GM18502 (cell line): ENCODE data around the gene CLTA.
A peak's percentile ranks its signal among the peaks of the same experiment; 100 is the strongest.
"Not testable (repeated sequence)": the region's sequence is repeated elsewhere in the genome, so short reads cannot be mapped to it uniquely, and the experiment has no call there.

Experiments used
- ATAC-seq: cut with Tn5 transposase; IDR thresholded peaks from one replicate; pipeline ENCODE4 v1.9.1; 2021; ENCODE audit warnings: mild to moderate bottlenecking; ENCODE audit not compliant: unreplicated experiment, poor library complexity

The CLTA gene

DNA sequence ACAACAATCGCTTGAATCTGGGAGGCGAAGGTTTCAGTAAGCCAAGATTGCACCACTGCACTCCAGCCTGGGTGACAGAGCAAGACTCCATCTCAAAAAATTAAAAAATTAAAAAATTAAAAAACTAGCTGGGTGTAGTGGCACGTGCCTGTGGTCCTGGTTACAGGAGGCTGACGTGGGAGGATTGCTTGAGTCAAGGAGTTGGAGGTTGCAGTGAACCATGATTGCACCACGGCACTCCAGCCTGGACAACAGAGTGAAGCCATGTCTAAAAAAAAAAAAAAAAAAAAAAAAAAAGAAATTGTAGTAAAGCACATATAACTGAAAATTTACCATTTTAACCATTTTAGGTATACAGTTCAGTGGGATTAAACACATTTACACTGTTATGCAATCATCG lies 34.6 kb upstream of the CLTA start:
- ATAC-seq: no peak

DNA sequence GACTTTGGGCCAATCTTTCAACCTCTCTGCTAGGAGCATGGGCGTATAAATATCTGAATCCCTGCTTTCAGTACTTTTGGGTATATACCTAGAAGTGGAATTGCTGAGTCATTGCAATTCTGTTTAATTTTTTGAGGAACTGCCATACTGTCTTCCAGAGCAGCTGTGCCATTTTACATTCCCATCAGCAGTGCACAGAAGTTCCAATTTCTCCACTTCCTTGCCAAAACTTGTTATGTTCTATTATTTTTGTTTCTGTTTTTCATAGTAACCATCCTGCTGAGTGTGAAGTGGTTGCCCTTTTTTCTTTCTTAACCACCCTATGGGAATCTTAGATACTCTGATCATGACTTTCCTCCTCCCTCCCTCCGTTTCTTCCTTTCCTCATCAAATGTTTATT lies 32.6 kb upstream of the CLTA start:
- no peak for ATAC-seq

DNA sequence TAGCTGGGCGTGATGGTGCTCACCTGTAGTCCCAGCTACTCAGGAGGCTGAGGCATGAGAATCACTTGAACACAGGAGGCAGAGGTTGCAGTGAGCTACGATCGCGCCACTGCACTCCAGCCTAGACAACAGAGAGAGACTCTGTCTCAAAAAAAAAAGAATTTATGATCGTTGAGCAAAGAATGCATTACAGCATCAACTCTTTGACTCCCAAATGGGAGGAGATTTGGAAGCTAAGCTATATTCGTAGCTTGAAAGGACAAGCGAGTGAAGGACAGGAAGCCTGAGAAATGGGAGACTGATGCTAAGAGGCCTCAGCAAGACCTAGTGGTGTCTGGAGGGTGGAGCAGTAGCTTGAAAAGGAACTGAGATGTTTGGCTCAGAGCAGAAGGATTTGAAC lies 31.8 kb upstream of the CLTA start:
- ATAC-seq: no peak

GRCh38 chr9:36159509-36159908 lies 31.2 kb upstream of the CLTA start:
- not testable (repeated sequence) for ATAC-seq

GRCh38 chr9:36160126-36160525 lies 30.6 kb upstream of the CLTA start:
- ATAC-seq: not testable (repeated sequence)

- ATAC-seq: no peak
These were observed 29.5 kb upstream of the CLTA start for GRCh38 chr9:36161187-36161586.

DNA sequence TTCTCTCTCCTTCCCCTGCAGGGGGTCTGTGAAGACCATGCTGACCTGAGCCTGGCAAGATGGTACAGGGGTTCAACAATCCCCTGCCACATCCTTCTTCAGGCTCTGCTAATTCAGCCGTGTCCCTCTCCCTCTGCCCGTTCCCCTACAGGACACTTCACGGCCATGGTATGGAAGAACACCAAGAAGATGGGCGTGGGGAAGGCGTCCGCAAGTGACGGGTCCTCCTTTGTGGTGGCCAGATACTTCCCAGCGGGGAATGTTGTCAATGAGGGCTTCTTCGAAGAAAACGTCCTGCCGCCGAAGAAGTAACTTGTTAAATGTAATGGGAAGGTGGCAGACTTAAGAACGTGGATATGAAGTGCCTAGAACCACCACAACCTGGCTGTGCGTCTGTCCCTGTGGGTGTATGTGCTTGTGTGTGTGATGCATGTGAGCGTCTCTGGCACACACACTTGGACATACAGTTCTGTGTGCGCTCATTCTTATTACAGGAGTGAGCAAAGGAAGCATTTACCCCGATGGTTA lies 28.4 kb upstream of the CLTA start:
- no peak for ATAC-seq

DNA sequence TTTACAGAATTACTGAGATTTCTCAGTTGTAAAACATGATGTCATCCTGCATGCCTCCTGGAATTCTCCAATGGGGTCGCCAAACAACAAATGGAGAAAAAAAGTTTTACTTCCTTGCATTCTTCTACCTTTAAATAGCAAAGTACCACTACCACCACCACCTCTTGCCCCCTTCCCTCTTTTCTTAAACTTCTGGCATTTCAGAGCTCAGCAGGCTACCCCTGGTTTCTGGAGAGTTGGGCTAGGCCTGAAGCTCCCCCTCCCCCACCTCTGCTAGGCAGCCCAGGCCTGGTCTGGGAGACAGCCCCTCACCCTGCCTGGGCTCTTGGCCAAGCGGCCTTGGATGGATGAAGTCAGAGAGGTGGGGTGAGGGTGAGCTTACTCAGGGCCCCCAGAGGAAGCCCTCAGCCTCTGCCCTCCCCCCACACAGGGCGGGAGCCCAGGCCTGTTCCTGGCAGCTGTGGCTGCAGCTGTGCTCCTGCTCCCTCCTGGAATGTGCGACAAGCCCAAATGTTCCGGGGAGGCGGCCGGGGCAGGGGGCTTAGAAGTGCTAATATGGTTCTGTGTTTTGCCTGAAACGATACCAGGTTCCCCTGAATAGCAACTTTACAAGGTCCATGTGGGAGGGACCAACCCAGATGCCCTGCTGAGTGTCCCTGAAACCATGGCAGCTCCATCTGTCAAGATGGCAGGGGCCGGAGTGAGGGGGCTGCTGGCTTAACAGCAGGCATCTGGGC lies 27.5 kb upstream of the CLTA start:
- ATAC-seq: no peak

DNA sequence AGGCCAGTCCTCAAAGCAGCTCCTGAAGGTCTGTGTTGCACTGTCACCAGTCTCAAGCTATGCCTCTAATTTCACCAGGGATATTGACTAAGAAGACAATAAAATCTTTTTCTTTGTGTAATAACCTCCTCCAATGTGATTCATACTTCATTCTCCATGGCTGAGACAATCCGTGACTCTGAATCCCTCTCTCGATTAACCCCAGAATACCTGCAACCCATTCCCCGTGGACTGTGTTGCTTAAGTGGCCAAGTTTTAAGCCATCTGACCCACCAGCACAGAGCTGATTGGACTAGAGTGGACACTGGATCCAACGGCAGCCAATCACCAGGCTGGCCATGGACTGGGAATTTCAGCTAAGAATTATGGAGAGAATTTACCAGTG lies 26.9 kb upstream of the CLTA start:
- ATAC-seq: no peak

GRCh38 chr9:36164372-36164771 lies 26.3 kb upstream of the CLTA start:
- ATAC-seq: no peak

DNA sequence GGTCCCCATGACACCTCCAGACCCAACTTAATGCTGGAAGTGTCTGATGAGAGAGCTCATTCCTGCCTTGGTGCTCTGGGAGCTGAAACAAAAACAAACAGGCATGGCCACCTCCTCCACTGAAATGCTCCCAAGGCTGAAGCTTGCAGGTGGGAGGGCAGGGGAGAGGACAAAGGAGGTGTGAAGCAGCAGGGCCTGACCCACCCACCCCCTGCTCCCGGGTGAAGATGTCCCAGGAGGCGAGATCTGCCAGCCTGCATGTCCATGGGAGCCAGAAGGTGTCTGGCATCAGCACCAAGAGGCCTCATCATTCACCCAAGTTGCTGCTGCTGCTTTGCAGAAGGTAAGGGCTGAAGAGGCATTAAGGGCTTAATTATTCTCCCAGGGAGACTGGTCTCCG lies 25.7 kb upstream of the CLTA start:
- ATAC-seq: no peak

DNA sequence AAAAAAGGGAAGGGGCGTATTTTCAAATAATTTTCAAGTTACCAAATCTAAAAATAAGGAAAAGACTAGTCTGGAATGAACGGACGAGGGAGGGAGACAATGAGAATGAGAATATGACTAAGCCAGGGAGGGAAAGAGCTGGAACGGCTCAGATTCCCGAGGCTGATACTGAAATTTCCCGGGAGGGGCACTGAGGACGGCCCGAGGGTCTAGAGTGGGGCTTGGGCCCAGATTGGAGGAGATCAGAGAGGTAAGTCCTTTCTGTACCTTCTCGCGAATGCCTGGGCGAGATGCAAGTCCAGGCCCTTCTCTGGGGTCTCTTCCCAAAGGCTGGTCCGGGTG lies 24.9 kb upstream of the CLTA start:
- ATAC-seq: no peak

GRCh38 chr9:36166168-36166927 lies 24.4 kb upstream of the CLTA start:
- peak; percentile 87 for ATAC-seq

DNA sequence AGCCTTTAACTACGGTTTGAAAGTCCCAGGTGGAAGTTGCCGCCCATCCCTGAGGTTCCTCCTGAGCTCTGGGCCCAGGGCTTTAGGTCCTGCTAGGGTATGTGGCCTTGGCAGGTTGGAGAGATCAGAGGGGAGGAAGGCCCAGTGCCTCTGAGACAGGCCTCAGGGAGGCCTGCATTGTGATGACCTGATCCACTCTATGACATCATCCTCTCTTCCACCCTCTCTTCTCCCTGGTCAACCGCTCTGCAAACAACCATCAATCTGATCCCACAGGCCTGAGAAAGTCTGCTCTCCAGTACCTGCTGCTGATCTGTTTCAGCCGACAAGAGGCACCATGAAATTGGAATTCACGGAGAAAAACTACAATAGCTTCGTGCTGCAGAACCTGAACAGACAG lies 21.6 kb upstream of the CLTA start, which contains the start of gene CCIN:
Gene CCIN, plus strand, starts transcription at position 223 of the 400 bp plus-strand sequence. Its CDS starts 115 bp downstream, at position 338.
- ATAC-seq: no peak

GRCh38 chr9:36169708-36170107 lies 21.0 kb upstream of the CLTA start:
- ATAC-seq: no peak

DNA sequence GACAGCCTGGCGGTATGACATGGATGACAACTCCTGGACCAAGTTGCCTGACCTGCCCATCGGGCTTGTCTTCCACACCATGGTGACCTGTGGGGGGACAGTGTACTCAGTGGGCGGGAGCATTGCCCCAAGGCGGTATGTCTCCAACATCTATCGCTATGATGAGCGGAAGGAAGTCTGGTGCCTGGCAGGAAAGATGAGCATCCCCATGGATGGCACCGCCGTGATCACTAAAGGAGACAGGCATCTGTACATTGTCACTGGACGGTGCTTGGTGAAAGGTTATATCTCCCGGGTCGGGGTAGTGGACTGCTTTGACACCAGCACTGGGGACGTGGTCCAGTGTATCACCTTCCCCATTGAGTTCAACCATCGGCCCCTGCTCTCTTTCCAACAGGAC lies 20.2 kb upstream of the CLTA start:
- no peak for ATAC-seq

GRCh38 chr9:36173861-36174260 lies 16.9 kb upstream of the CLTA start:
- no peak for ATAC-seq

DNA sequence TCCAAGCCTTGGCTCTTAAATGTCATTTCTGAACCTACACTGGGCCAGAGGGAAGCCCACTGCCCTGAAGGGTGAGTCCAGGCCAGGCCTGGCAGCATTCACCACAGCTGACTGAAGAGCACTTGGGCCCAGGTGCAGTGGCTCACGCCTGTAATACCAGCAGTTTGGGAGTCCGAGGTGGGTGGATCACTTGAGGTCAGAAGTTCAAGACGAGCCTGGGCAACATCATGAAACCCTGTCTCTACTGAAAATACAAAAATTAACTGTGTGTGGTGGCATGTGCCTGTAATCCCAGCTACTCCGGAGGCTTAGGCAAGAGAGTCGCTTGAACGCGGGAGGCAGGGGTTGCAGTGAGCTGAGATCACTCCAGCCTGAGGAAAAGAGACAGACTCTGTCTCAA lies 16.4 kb upstream of the CLTA start:
- no peak for ATAC-seq

GRCh38 chr9:36174731-36175130 lies 16.0 kb upstream of the CLTA start:
- ATAC-seq: no peak

- not testable (repeated sequence) for ATAC-seq
These were observed 15.5 kb upstream of the CLTA start for GRCh38 chr9:36175209-36175608.

DNA sequence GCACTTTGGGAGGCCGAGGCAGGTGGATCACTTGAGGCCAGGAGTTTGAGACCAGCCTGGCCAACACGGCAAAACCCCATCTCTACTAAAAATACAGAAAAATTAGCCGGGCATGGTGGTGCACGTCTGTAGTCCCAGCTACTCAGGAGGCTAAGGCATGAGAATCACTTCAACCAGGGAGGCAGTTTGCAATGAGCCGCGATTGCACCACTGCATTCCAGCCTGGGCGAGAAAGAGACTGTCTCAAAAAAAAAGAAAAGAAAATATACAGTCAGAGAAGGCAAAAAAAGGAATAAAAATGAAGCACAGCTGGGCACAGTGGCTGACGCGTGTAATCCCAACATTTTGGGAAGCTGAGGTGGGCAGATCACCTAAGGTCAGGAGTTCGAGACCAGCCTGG lies 14.2 kb upstream of the CLTA start:
- not testable (repeated sequence) for ATAC-seq

DNA sequence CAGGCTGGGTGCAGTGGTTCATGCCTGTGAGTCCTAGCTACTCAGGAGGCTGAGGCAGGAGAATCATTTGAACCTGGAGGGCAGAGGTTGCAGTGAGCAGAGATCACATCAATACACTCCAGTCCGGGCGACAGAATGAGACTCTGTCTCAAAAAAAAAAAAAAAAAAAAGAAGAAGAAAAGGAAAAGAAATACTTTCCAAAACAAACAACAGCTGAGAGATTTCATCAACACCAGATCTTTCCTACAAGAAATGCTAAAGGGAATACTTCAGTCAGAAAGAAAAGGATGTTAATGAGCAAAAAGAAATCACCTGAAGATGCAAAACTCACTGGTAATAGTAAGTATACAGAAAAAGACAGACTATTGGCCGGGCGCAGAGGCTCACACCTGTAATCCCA lies 13.2 kb upstream of the CLTA start:
- ATAC-seq: no peak
